ENCODE measurements around the gene MAS1. TPM values are rescaled to one million over a fixed set of nuclear protein-coding genes. Genes with fewer than 3 reads are reported as not detected.

Gene MAS1
- total and polyA plus RNA-seq, 9 of the 15 experiments (the other 6 are each of a cell fraction or from before 2014, with no cell fraction given) = not detected

DNA sequence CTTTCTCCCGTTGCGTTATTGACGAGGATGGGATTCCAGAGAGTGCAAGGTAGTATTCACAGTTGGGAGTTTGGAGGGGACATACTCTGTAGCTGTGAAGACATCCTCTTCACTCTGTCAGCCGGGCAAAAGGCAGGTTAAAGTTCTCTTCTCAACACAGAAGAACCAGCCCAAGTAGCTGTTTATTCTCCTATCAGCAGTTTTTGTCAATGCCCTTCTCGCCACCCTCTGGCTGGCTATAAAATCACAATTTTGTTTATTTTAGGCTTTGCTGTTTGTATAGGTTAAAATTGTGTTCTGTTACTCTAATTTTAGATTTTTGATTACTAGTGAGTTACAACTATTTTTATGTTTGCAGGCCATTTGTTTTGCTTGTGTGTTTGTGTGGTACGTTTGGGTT is 37.9 kb upstream of the MAS1 start:
- POLR2A ChIA-PET = interaction anchor here (0.9 to 1.1 kb wide), 2 partner anchors 160 to 163 kb away, joined by 3 read pairs; no protein-coding TSS in a partner anchor
- no TSS peak for BruUV-seq (replicated peaks)
- TF ChIP-seq, protein P1, sequence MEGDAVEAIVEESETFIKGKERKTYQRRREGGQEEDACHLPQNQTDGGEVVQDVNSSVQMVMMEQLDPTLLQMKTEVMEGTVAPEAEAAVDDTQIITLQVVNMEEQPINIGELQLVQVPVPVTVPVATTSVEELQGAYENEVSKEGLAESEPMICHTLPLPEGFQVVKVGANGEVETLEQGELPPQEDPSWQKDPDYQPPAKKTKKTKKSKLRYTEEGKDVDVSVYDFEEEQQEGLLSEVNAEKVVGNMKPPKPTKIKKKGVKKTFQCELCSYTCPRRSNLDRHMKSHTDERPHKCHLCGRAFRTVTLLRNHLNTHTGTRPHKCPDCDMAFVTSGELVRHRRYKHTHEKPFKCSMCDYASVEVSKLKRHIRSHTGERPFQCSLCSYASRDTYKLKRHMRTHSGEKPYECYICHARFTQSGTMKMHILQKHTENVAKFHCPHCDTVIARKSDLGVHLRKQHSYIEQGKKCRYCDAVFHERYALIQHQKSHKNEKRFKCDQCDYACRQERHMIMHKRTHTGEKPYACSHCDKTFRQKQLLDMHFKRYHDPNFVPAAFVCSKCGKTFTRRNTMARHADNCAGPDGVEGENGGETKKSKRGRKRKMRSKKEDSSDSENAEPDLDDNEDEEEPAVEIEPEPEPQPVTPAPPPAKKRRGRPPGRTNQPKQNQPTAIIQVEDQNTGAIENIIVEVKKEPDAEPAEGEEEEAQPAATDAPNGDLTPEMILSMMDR (IDR thresholded peaks at IDR 0.05 in 2 of 3, conservative IDR thresholded peaks at IDR 0.05 in 1 of 3; ENCODE audit: insufficient read depth in 2 of 3, low read depth in 1 of 3, low read length in 3 of 3) = peak; percentile 27 to 69 (median 47); a peak in 5 of 6 replicates
- TF ChIP-seq REST (IDR thresholded peaks at IDR 0.05; ENCODE audit: borderline replicate concordance) = peak; percentile 66; the same call in 1 of the 2 replicates
- TF ChIP-seq REST (CRISPR knock-in tag; IDR thresholded peaks at IDR 0.05; ENCODE audit: low read depth) = no peak
- TF ChIP-seq, protein P2, sequence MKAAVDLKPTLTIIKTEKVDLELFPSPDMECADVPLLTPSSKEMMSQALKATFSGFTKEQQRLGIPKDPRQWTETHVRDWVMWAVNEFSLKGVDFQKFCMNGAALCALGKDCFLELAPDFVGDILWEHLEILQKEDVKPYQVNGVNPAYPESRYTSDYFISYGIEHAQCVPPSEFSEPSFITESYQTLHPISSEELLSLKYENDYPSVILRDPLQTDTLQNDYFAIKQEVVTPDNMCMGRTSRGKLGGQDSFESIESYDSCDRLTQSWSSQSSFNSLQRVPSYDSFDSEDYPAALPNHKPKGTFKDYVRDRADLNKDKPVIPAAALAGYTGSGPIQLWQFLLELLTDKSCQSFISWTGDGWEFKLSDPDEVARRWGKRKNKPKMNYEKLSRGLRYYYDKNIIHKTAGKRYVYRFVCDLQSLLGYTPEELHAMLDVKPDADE (conservative IDR thresholded peaks at IDR 0.05; ENCODE audit: control insufficient read depth, low read depth, low read length) = no peak
- TF ChIP-seq, protein P3, sequence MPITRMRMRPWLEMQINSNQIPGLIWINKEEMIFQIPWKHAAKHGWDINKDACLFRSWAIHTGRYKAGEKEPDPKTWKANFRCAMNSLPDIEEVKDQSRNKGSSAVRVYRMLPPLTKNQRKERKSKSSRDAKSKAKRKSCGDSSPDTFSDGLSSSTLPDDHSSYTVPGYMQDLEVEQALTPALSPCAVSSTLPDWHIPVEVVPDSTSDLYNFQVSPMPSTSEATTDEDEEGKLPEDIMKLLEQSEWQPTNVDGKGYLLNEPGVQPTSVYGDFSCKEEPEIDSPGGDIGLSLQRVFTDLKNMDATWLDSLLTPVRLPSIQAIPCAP (CRISPR knock-in tag; IDR thresholded peaks at IDR 0.05; ENCODE audit: borderline replicate concordance) = no peak
- no peak for TF ChIP-seq KHSRP (IDR thresholded peaks at IDR 0.05)
- no peak for TF ChIP-seq MTA1 (IDR thresholded peaks at IDR 0.05; ENCODE audit: borderline replicate concordance)
- TF ChIP-seq MCM2 (IDR thresholded peaks at IDR 0.05; ENCODE audit: low read depth) = no peak

More for the DNA sequence above, 37.9 kb upstream of the MAS1 start:
- H3K27ac ChIP-seq (ENCODE audit: extremely low read depth, low read depth, low read length) = no peak overlapping the region
- no peaks in the 10 kb centered on the region for H3K4me1 ChIP-seq (replicated peaks in 1 of 2; ENCODE audit: control insufficient read depth in 2 of 2, insufficient read depth in 2 of 2, low read length in 2 of 2)
- in situ Hi-C loops (cut with MboI) = no loop called here
- FAIRE-seq (no peak), DNase-seq (ENCODE audit: extremely low read depth in 1 of 4, low spot score in 3 of 4) (peak in 1 of 4 experiments; percentile 18), ATAC-seq (peak; percentile 62)
- intact Hi-C loops (cut with micrococcal nuclease) = loop anchor here (1.0 to 5.0 kb wide), 2 partner anchors 131 to 162 kb away; no protein-coding TSS in a partner anchor
- H3K9ac ChIP-seq (ENCODE audit: insufficient read depth in 1 of 2, low read depth in 2 of 2, low read length in 2 of 2) = no peak overlapping the region
- H3K79me2 ChIP-seq (ENCODE audit: control insufficient read depth, insufficient read depth, low read length) = no peaks in the 10 kb centered on the region
- H2AFZ ChIP-seq (ENCODE audit: low read depth, low read length) = peak overlapping the region; percentile 48; the same call in 1 of the 2 replicates
- H3K4me2 ChIP-seq (ENCODE audit: insufficient read depth, low read length) = no peak overlapping the region
- WGBS (ENCODE audit: insufficient coverage, low coverage, missing lambda C conversion rate) = 1% methylated on average over 6 of the region's 6 CpGs
- no peaks in the 10 kb centered on the region for H3K36me3 ChIP-seq (ENCODE audit: control insufficient read depth, insufficient read depth, low read length)
- peaks cover 3 to 4% of the 10 kb centered on the region in 2 experiments; a peak in 3 of 5 replicates for H3K27me3 ChIP-seq (ENCODE audit: control insufficient read depth in 2 of 2, insufficient read depth in 2 of 2, low read length in 2 of 2)
- no peaks in the 10 kb centered on the region for H3K9me3 ChIP-seq (replicated peaks; ENCODE audit: control insufficient read depth, insufficient read depth, low read depth, low read length)
- no peak overlapping the region for H3K4me3 ChIP-seq
- H3K9me1 ChIP-seq (ENCODE audit: control insufficient read depth, insufficient read depth, low read length) = no peaks in the 10 kb centered on the region
- CTCF ChIA-PET (ENCODE audit: low intra/inter-chr PET ratio) = interaction anchor here (0.6 to 1.3 kb wide), 2 partner anchors 18 to 132 kb away, joined by 3 to 4 read pairs; no protein-coding TSS in a partner anchor
- no peaks in the 10 kb centered on the region for H4K20me1 ChIP-seq (replicated peaks; ENCODE audit: control insufficient read depth, insufficient read depth, low read length)

Measured in K562 (cell line).